HL-60 (cell line): ENCODE results near the gene PDGFA.

Source experiments
- GABPA ChIP-seq: IDR thresholded peaks from 2 replicates; pipeline ENCODE4 v1.6.1; 2012; ENCODE audit warnings: low read depth
- POLR2AphosphoS5 ChIP-seq: IDR thresholded peaks from 2 replicates; pipeline ENCODE4 v1.6.1; 2012; ENCODE audit warnings: low read depth
- SPI1 ChIP-seq: IDR thresholded peaks from 2 replicates; pipeline ENCODE4 v1.6.1; 2012; ENCODE audit warnings: low read depth, mild to moderate bottlenecking, borderline replicate concordance
- TF ChIP-seq, protein P1 (sequence below): IDR thresholded peaks from one replicate; pipeline ENCODE4 v1.5.1; 2011; ENCODE audit warnings: low read length, control low read depth, inconsistent platforms; ENCODE audit not compliant: insufficient read depth

DNA sequence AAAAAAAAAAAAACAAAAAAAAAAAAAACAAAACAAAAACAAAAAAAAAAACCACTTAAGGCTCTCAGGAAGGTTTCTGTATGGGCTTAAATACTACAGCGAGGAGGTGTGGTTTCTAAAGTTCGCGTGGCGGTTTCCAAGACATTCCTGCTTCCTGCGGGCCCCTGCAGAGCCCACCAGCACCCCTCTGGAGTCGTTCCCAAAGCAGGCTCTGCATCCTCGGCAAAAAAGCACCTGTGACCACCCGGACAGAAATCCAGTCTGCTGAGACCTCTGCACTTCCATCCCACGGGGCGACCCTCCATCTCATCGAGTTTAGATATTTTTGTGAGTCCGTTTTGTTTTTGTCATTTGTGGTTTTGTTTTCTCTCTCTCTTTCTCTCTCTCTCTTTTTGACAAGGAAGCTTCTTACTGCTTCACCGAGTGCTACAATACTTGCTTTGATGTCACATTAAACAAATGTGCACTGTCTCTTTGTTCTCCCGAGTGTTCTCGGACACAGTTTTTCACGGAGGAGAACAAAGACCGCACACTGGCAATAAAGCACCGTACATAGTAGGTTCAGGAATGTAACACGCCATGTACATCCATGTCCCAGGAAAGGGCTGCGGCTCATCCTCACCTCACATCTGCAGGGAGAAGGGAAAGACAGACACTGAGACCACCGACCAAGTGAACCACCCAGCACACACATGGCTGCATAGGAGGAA, 21.5 kb downstream of the PDGFA start:
- TF ChIP-seq, protein P1, sequence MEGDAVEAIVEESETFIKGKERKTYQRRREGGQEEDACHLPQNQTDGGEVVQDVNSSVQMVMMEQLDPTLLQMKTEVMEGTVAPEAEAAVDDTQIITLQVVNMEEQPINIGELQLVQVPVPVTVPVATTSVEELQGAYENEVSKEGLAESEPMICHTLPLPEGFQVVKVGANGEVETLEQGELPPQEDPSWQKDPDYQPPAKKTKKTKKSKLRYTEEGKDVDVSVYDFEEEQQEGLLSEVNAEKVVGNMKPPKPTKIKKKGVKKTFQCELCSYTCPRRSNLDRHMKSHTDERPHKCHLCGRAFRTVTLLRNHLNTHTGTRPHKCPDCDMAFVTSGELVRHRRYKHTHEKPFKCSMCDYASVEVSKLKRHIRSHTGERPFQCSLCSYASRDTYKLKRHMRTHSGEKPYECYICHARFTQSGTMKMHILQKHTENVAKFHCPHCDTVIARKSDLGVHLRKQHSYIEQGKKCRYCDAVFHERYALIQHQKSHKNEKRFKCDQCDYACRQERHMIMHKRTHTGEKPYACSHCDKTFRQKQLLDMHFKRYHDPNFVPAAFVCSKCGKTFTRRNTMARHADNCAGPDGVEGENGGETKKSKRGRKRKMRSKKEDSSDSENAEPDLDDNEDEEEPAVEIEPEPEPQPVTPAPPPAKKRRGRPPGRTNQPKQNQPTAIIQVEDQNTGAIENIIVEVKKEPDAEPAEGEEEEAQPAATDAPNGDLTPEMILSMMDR = no peak
- TF ChIP-seq SPI1 (no peak), POLR2AphosphoS5 (no peak), GABPA (no peak)
